HEK293 (cell line): Measurements from ENCODE around the gene ZNF280B.

Source experiments
- KLF16 ChIP-seq: fragments of 450-650 bp; formaldehyde crosslinking; IDR thresholded peaks from 2 replicates; pipeline ENCODE4 v1.5.1; 2017; ENCODE audit warnings: missing biosample characterization, missing genetic modification characterization
- MYNN ChIP-seq: fragments of 450-650 bp; formaldehyde crosslinking; IDR thresholded peaks from 2 replicates; pipeline ENCODE4 v1.5.1; 2016; ENCODE audit warnings: missing biosample characterization, missing genetic modification characterization, borderline replicate concordance
- SALL2 ChIP-seq: fragments of 450-650 bp; formaldehyde crosslinking; IDR thresholded peaks from 2 replicates; pipeline ENCODE4 v1.5.0; 2017; ENCODE audit warnings: missing biosample characterization, mild to moderate bottlenecking, missing genetic modification characterization, borderline replicate concordance
- ZBTB17 ChIP-seq: fragments of 450-650 bp; formaldehyde crosslinking; IDR thresholded peaks from 2 replicates; pipeline ENCODE4 v1.5.1; 2016; ENCODE audit warnings: missing biosample characterization, missing genetic modification characterization
- ZBTB21 ChIP-seq: fragments of 450-650 bp; formaldehyde crosslinking; IDR thresholded peaks from 2 replicates; pipeline ENCODE4 v1.5.1; 2017; ENCODE audit warnings: missing biosample characterization, missing genetic modification characterization
- ZNF510 ChIP-seq: fragments of 450-650 bp; formaldehyde crosslinking; IDR thresholded peaks from 2 replicates; pipeline ENCODE4 v1.5.1; 2018; ENCODE audit warnings: mild to moderate bottlenecking, missing genetic modification characterization, missing biosample characterization; ENCODE audit not compliant: insufficient replicate concordance
- ZNF654 ChIP-seq: fragments of 450-650 bp; formaldehyde crosslinking; IDR thresholded peaks from 2 replicates; pipeline ENCODE4 v1.5.1; 2016; ENCODE audit warnings: low read depth, missing biosample characterization, missing genetic modification characterization
- ZNF660 ChIP-seq: fragments of 450-650 bp; IDR thresholded peaks from 2 replicates; pipeline ENCODE4 v1.5.1; 2018; ENCODE audit warnings: missing biosample characterization, mild to moderate bottlenecking, missing genetic modification characterization
- ZNF677 ChIP-seq: fragments of 450-650 bp; IDR thresholded peaks from 2 replicates; pipeline ENCODE4 v1.5.0; 2018; ENCODE audit warnings: missing biosample characterization, mild to moderate bottlenecking, missing genetic modification characterization, moderate library complexity
- ZNF747 ChIP-seq: fragments of 450-650 bp; formaldehyde crosslinking; IDR thresholded peaks from 2 replicates; pipeline ENCODE4 v1.5.1; 2016; ENCODE audit warnings: missing biosample characterization, missing genetic modification characterization
- ZSCAN30 ChIP-seq: fragments of 450-650 bp; IDR thresholded peaks from 2 replicates; pipeline ENCODE4 v1.5.1; 2018; ENCODE audit warnings: missing biosample characterization, mild to moderate bottlenecking, missing genetic modification characterization, moderate library complexity
- TF ChIP-seq, protein P1 (sequence below): fragments of 450-650 bp; formaldehyde crosslinking; IDR thresholded peaks from 2 replicates; pipeline ENCODE4 v1.5.1; 2016; ENCODE audit warnings: missing biosample characterization, missing genetic modification characterization
- TF ChIP-seq, protein P2 (sequence below): fragments of 450-650 bp; formaldehyde crosslinking; IDR thresholded peaks from 2 replicates; pipeline ENCODE4 v1.5.1; 2016; ENCODE audit warnings: missing biosample characterization, missing genetic modification characterization

DNA sequence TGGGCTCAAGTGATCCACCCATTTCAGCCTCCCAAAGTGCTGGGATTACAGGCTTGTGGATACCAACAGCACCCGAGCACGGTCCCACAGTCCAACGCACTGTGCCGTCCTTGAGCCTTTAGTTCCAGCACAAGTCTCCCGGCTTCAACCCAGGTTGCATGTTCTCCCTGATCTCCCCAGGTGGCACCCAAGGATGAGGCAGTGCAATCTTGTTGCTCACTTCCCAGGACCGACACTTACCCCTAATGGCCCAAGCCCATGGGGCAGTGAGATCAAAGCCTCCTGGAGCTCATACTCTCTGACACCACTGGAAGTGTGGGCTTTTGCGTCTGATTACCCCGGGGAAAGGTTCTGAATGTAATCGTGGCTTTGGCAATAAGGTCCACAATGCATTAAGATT is 47.1 kb upstream of the ZNF280B start:
- TF ChIP-seq ZNF654 (no peak), ZSCAN30 (tag by site-specific recombination) (no peak), ZBTB21 (tag by site-specific recombination) (no peak), MYNN (no peak), KLF16 (tag by site-specific recombination) (no peak), ZNF660 (tag by site-specific recombination) (no peak), ZNF677 (no peak), ZBTB17 (no peak), ZNF510 (tag by site-specific recombination) (no peak), ZNF747 (no peak), SALL2 (tag by site-specific recombination) (no peak)
- TF ChIP-seq, protein P1, sequence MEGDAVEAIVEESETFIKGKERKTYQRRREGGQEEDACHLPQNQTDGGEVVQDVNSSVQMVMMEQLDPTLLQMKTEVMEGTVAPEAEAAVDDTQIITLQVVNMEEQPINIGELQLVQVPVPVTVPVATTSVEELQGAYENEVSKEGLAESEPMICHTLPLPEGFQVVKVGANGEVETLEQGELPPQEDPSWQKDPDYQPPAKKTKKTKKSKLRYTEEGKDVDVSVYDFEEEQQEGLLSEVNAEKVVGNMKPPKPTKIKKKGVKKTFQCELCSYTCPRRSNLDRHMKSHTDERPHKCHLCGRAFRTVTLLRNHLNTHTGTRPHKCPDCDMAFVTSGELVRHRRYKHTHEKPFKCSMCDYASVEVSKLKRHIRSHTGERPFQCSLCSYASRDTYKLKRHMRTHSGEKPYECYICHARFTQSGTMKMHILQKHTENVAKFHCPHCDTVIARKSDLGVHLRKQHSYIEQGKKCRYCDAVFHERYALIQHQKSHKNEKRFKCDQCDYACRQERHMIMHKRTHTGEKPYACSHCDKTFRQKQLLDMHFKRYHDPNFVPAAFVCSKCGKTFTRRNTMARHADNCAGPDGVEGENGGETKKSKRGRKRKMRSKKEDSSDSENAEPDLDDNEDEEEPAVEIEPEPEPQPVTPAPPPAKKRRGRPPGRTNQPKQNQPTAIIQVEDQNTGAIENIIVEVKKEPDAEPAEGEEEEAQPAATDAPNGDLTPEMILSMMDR = no peak
- TF ChIP-seq, protein P2, sequence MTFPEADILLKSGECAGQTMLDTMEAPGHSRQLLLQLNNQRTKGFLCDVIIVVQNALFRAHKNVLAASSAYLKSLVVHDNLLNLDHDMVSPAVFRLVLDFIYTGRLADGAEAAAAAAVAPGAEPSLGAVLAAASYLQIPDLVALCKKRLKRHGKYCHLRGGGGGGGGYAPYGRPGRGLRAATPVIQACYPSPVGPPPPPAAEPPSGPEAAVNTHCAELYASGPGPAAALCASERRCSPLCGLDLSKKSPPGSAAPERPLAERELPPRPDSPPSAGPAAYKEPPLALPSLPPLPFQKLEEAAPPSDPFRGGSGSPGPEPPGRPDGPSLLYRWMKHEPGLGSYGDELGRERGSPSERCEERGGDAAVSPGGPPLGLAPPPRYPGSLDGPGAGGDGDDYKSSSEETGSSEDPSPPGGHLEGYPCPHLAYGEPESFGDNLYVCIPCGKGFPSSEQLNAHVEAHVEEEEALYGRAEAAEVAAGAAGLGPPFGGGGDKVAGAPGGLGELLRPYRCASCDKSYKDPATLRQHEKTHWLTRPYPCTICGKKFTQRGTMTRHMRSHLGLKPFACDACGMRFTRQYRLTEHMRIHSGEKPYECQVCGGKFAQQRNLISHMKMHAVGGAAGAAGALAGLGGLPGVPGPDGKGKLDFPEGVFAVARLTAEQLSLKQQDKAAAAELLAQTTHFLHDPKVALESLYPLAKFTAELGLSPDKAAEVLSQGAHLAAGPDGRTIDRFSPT = no peak
